SK-N-MC (cell line): ENCODE measurements around the gene PRIMPOL.
"Not testable (repeated sequence)": the region's sequence is repeated elsewhere in the genome, so short reads cannot be mapped to it uniquely, and the experiment has no call there.

ENCODE experiments used
- DNase-seq: peaks from one replicate; pipeline ENCODE4 v3.0.0-alpha.2; 2011; ENCODE audit warnings: low read depth, low spot score
- H3K27ac ChIP-seq: fragments of 200-600 bp; sonication (generic); 2 replicates; pipeline ENCODE4 v1.5.1; 2016; ENCODE audit warnings: mixed run types
- H3K36me3 ChIP-seq: fragments of 200-600 bp; sonication (generic); 2 replicates; pipeline ENCODE4 v1.6.1; 2017; ENCODE audit warnings: antibody characterized with exemption, low read length, mixed read lengths; ENCODE audit not compliant: insufficient read depth
- H3K4me3 ChIP-seq: fragments of 200-600 bp; sonication (generic); 2 replicates; pipeline ENCODE4 v1.5.1; 2016
- H3K9ac ChIP-seq: fragments of 200-600 bp; sonication (generic); 2 replicates; pipeline ENCODE4 v1.8.0; 2017; ENCODE audit warnings: mixed run types, mixed read lengths; ENCODE audit not compliant: insufficient read length
- H3K9me3 ChIP-seq: fragments of 200-600 bp; sonication (generic); 2 replicates; pipeline ENCODE4 v1.6.1; 2017; ENCODE audit warnings: low read depth, mild to moderate bottlenecking, antibody characterized with exemption, low read length, moderate library complexity, mixed read lengths
- EZH2 ChIP-seq: fragments of 200-600 bp; sonication (generic); IDR thresholded peaks from one replicate; pipeline ENCODE4 v1.6.1; 2017; ENCODE audit warnings: antibody characterized with exemption
- FOXP2 ChIP-seq: optimal IDR thresholded peaks from 2 replicates; pipeline ENCODE3; 2011; ENCODE audit warnings: mild to moderate bottlenecking, moderate library complexity; ENCODE audit not compliant: insufficient read depth; ENCODE audit errors: extremely low read length, control extremely low read depth
- POLR2AphosphoS5 ChIP-seq: IDR thresholded peaks from 2 replicates; pipeline ENCODE4 v1.6.1; 2012; ENCODE audit warnings: mild to moderate bottlenecking, low read depth, low read length, borderline replicate concordance

The PRIMPOL gene

DNA sequence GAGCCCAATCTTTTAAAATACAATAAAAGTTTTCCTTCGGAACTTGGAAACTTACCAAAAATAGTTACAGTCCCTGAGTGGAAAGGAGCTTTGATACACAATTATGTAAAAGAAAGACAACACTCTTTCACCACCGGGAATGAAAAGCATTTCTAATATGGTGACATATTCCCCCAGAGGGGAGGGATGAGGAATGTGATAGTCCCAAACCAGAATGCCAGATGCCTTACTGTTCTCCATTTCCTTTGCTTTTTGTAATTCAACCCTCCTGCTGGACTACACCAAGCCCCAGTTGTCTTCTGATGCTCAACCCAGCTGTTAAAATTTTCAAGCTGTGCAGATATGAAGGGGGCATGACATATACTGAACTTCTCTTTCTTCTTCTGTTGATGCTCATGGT lies 4.1 kb downstream of the PRIMPOL start:
- Histone ChIP-seq H3K9me3 (no peaks in the 10 kb centered on the region), H3K9ac (no peak overlapping the region), H3K27ac (peak overlapping the region; percentile 11; the same call in 1 of the 2 replicates), H3K36me3 (no peaks in the 10 kb centered on the region; the same call in 1 of the 2 replicates), H3K4me3 (no peak overlapping the region)
- TF ChIP-seq POLR2AphosphoS5 (no peak), FOXP2 (no peak), EZH2 (no peak)
- no peak for DNase-seq

DNA sequence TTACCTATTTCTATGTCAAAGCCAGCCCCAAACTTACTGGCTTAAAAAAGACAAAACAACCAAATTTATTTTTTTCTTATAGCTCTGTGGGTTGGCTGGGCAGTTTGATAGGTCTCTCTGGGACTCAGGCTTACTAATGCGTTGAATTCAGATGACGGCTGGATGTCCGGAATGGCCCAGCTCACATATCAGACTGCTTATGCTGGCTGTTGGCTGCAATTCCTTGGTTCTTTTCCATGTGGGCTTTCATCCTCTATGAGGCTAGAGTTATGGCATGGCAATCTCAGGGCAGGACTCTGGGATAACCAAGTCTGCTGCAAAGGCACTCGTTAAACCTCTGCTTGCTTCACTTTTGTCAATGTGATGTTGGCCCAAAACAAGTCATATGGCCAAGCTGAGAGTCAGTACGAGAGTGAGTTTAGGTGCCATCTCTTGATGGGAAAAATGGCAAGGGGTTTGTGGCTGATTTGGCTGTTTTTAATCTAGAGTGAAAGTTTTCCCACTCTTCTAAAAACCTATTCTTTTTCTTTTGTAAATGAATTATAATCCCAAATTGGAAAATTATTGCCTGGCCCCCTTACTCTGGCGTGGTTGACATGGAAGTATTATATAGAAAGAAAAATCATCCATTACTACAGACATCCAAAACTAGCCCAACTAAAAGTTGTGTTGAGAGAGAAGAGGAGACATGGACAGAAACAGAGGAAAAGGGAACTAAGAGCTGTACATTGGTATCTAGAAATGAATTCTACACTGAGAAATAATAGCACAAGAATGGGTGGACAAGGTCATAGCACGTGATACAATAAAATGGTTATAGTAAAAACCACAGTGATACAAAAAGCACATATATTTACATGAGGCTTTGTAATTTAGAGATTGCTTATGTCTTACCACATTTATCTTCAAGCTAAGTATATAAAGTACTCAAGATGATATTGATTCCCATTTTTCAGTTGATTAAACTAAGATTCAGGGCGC lies 6.6 kb downstream of the PRIMPOL start:
- Histone ChIP-seq H3K4me3 (no peak overlapping the region), H3K9ac (no peak overlapping the region), H3K27ac (no peak overlapping the region), H3K36me3 (peaks cover 9% of the 10 kb centered on the region), H3K9me3 (no peaks in the 10 kb centered on the region)
- no peak for TF ChIP-seq EZH2
- TF ChIP-seq FOXP2, result no peak
- TF ChIP-seq POLR2AphosphoS5, result no peak
- no peak for DNase-seq

DNA sequence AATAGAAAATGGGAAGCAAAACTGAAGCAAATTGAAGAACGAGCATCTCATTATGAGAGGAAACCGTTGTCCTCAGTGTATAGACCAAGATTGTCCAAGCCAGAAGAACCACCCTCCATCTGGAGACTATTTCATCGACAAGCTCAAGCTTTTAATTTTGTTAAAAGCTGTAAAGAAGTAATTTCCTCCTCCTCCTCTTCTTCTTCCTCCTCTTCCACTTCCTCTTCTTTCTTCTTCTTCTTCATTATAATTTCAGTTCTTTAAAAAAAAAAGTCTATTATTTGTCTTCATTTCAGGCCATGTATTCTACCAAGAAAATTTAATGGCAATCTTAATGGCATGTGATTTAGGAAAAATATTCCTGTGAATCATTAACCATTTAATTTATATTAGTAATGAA lies 7.6 kb downstream of the PRIMPOL start:
- DNase-seq, result no peak
- H3K9ac ChIP-seq, result no peak overlapping the region
- peaks cover 13% of the 10 kb centered on the region for H3K36me3 ChIP-seq
- no peak overlapping the region for H3K4me3 ChIP-seq
- no peak overlapping the region for H3K27ac ChIP-seq
- H3K9me3 ChIP-seq, result no peaks in the 10 kb centered on the region
- TF ChIP-seq EZH2 (no peak), FOXP2 (no peak), POLR2AphosphoS5 (no peak)

- H3K36me3 ChIP-seq, result peaks cover 13% of the 10 kb centered on the region
- not testable (repeated sequence) for DNase-seq, H3K27ac ChIP-seq, H3K4me3 ChIP-seq, H3K9me3 ChIP-seq, H3K9ac ChIP-seq
Observed at GRCh38 chr4:184657820-184658219, 8.3 kb downstream of the PRIMPOL start.

DNA sequence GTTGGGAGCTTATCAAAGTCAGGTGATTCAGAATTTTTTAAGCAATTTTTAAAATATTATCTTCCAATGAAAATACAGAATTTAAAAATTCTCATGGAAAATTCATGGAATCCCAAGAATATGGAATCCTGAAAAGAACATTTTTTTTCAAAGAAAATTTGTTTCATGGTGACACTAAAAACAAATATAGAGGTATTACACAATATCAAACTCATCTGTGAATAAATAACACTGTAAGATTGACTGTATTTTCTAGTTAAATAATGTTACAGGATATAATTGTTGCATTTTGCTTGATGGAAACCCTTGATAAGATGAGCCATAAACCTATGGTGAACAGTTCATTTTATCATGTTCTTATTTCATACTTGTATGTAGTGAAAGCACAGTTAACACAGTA lies 11.4 kb downstream of the PRIMPOL start:
- H3K4me3 ChIP-seq, result no peak overlapping the region
- H3K27ac ChIP-seq, result no peak overlapping the region
- TF ChIP-seq POLR2AphosphoS5 (no peak), EZH2 (no peak), FOXP2 (no peak)
- DNase-seq, result no peak
- peaks cover 16% of the 10 kb centered on the region for H3K36me3 ChIP-seq
- H3K9ac ChIP-seq, result no peak overlapping the region
- H3K9me3 ChIP-seq, result no peaks in the 10 kb centered on the region

DNA sequence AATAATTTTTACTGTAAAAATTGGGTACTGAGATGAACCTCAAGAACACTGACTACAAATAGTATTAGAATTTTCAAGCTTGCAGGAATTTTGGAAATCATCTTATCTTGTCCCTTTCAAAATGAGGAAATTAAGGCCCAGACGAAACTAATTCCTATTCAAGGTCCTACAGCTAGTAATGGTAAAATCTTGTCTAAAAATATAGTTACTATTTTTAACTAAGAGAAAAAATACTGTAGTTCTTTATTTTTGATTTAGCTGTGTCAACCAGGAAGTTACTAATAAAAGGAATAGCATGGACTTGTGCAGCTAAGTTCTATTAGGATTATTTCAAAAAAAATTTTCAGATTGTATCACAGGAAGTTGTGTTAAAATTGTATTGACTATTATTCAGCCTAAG lies 12.7 kb downstream of the PRIMPOL start:
- no peaks in the 10 kb centered on the region for H3K9me3 ChIP-seq
- TF ChIP-seq FOXP2 (no peak), POLR2AphosphoS5 (no peak), EZH2 (no peak)
- no peak overlapping the region for H3K9ac ChIP-seq
- no peak overlapping the region for H3K4me3 ChIP-seq
- H3K27ac ChIP-seq, result no peak overlapping the region; the same call in 1 of the 2 replicates
- H3K36me3 ChIP-seq, result peaks cover 16% of the 10 kb centered on the region
- no peak for DNase-seq

GRCh38 chr4:184664445-184665210 lies 15.1 kb downstream of the PRIMPOL start:
- DNase-seq, result no peak
- peaks cover 21% of the 10 kb centered on the region for H3K36me3 ChIP-seq
- H3K9me3 ChIP-seq, result no peaks in the 10 kb centered on the region
- no peak overlapping the region for H3K9ac ChIP-seq
- no peak overlapping the region for H3K27ac ChIP-seq
- H3K4me3 ChIP-seq, result no peak overlapping the region
- no peak for TF ChIP-seq POLR2AphosphoS5
- TF ChIP-seq FOXP2, result no peak
- no peak for TF ChIP-seq EZH2

DNA sequence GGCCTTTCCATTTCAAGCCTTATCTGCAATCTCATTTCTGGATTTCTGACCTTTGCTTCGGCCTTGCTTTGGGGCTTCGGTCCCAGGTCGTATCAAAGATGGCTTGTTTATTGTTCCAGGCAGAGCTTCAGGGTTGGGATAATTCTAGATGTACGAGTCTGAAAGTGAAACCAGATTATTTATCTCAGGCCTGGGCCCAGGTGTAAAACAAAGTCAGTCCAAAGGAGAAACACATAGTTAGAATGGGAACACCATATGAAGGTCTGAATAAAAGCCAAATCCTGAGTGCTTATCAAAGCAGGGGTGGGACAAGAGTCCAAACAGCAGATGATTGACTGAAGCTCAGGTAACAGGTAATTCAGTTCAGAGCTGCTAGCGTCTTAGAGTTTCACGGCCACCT lies 17.1 kb downstream of the PRIMPOL start:
- TF ChIP-seq FOXP2, result no peak
- TF ChIP-seq EZH2, result no peak
- no peak for TF ChIP-seq POLR2AphosphoS5
- no peak overlapping the region for H3K9ac ChIP-seq
- H3K9me3 ChIP-seq, result no peaks in the 10 kb centered on the region
- DNase-seq, result no peak
- no peak overlapping the region for H3K27ac ChIP-seq
- no peak overlapping the region for H3K4me3 ChIP-seq
- H3K36me3 ChIP-seq, result peaks cover 9% of the 10 kb centered on the region

GRCh38 chr4:184668096-184668495 lies 18.6 kb downstream of the PRIMPOL start:
- H3K4me3 ChIP-seq, result no peak overlapping the region
- peaks cover 17% of the 10 kb centered on the region for H3K36me3 ChIP-seq
- no peaks in the 10 kb centered on the region for H3K9me3 ChIP-seq
- no peak for TF ChIP-seq FOXP2
- no peak for TF ChIP-seq POLR2AphosphoS5
- no peak for TF ChIP-seq EZH2
- H3K27ac ChIP-seq, result no peak overlapping the region
- no peak for DNase-seq
- H3K9ac ChIP-seq, result no peak overlapping the region
